Measurements from ENCODE around the gene ZNF503. TPM values are rescaled to one million over a fixed set of nuclear protein-coding genes. Genes with fewer than 3 reads are reported as not detected.

The ZNF503 gene
- total and polyA plus RNA-seq, 2 of the 8 experiments (the other 6 are each of a cell fraction or from before 2014, with no cell fraction given) = 0.03 to 0.13 TPM

GRCh38 chr10:75431180-75432111 lies 29.9 kb upstream of the ZNF503 start, which contains the start of gene LRMDA:
TSS of gene LRMDA (plus strand) at chr10:75431624.
- H3K23me2 ChIP-seq (ENCODE audit: low read depth, low read length) = peaks cover 4% of the 10 kb centered on the region; the same call in 1 of the 2 replicates
- CTCF ChIA-PET (ENCODE audit: partially characterized antibody) = interaction anchor here (0.9 to 2.8 kb wide), 4 partner anchors 14 to 605 kb away, joined by 3 to 14 read pairs (median 6); no protein-coding TSS in a partner anchor
- DNase-seq (ENCODE audit: low read depth in 1 of 2, low spot score in 2 of 2) (peak in 1 of 2 experiments; percentile 61), FAIRE-seq (no peak)
- H4K8ac ChIP-seq (ENCODE audit: extremely low read depth, insufficient read depth, low read length) = no peak within 1 kb of the TSS
- no peak within 1 kb of the TSS for H2BK120ac ChIP-seq (replicated peaks; ENCODE audit: low read depth, low read length)
- H3K4me3 ChIP-seq (ENCODE audit: extremely low read depth in 1 of 4, insufficient read depth in 2 of 4, low read depth in 3 of 4, low read length in 4 of 4) = peak within 1 kb of the TSS; percentile 22 to 57 (median 33); a peak in 7 of 8 replicates
- H2AK5ac ChIP-seq (ENCODE audit: low read depth, low read length) = 0 out of 2 replicates have a peak within 1 kb of the TSS, but pooled peaks have one; percentile 19
- H3K4me1 ChIP-seq (replicated peaks in 1 of 4; ENCODE audit: control insufficient read depth in 3 of 4, insufficient read depth in 4 of 4, low read length in 3 of 4) = peaks cover 5 to 13% (median 8%) of the 10 kb centered on the region in 4 experiments
- H3K36me3 ChIP-seq (ENCODE audit: control insufficient read depth in 2 of 4, insufficient read depth in 4 of 4, low read length in 3 of 4) = no peaks in the 10 kb centered on the region
- H3K27me3 ChIP-seq (replicated peaks in 1 of 4; ENCODE audit: control insufficient read depth in 3 of 4, extremely low read depth in 1 of 4, insufficient read depth in 3 of 4, low read length in 3 of 4) = peaks cover 51 to 88% (median 81%) of the 10 kb centered on the region in 4 experiments
- H2AFZ ChIP-seq (ENCODE audit: low read length) = no peak within 1 kb of the TSS
- H3K56ac ChIP-seq (replicated peaks; ENCODE audit: insufficient read length, low read depth, low read length) = no peak within 1 kb of the TSS
- peak; percentile 9 for TF ChIP-seq RNF2 (IDR thresholded peaks at IDR 0.05; ENCODE audit: borderline replicate concordance, low read depth, low read length, missing control alignments, poor library complexity, severe bottlenecking)
- TF ChIP-seq SUZ12 (IDR thresholded peaks at IDR 0.05; ENCODE audit: low read length) = peak; percentile 79
- peak; percentile 58 for TF ChIP-seq CEBPB (IDR thresholded peaks at IDR 0.05; ENCODE audit: low read depth, low read length)
- no peak for TF ChIP-seq ASH2L (IDR thresholded peaks at IDR 0.05; ENCODE audit: low read length)
- TF ChIP-seq FOSL1 (IDR thresholded peaks at IDR 0.05; ENCODE audit: insufficient read depth, low read depth, low read length) = no peak
- peak; percentile 79 for TF ChIP-seq EZH2 (IDR thresholded peaks at IDR 0.05; ENCODE audit: low read depth, low read length, severe bottlenecking)
- H3K18ac ChIP-seq (ENCODE audit: extremely low read depth, low read length) = no peak within 1 kb of the TSS
- no peak within 1 kb of the TSS for H2BK15ac ChIP-seq (ENCODE audit: low read length)
- H4K5ac ChIP-seq (ENCODE audit: insufficient read length, low read depth, low read length) = no peak within 1 kb of the TSS
- H2BK5ac ChIP-seq (ENCODE audit: low read depth, low read length) = no peak within 1 kb of the TSS
- no peak within 1 kb of the TSS for H3K23ac ChIP-seq (ENCODE audit: insufficient read length)
- POLR2A ChIA-PET (ENCODE audit: partially characterized antibody) = interaction anchor here (0.8 kb wide), 1 partner anchor 10 kb away, joined by 3 read pairs; no protein-coding TSS in a partner anchor
- H3K4ac ChIP-seq (replicated peaks; ENCODE audit: insufficient read length, low read depth, low read length) = no peak within 1 kb of the TSS
- H3K79me1 ChIP-seq (ENCODE audit: low read depth, low read length) = no peaks in the 10 kb centered on the region
- WGBS, 2 experiments (ENCODE audit: extremely low coverage in 1 of 2, insufficient coverage in 1 of 2, insufficient read length in 1 of 2, insufficient replicate concordance in 2 of 2, low coverage in 1 of 2, low lambda C conversion rate in 2 of 2, missing lambda C conversion rate in 1 of 2) = 5% methylated on average over 48 of the region's 82 CpGs; no CpG with 5 or more reads in 1 of the 2 experiments
- H3K27ac ChIP-seq (ENCODE audit: low read depth, low read length) = no peak within 1 kb of the TSS
- no peak within 1 kb of the TSS for H2BK12ac ChIP-seq (ENCODE audit: low read depth, low read length)
- no peak within 1 kb of the TSS for H4K91ac ChIP-seq (replicated peaks; ENCODE audit: insufficient read length, low read length)
- H3K4me2 ChIP-seq (ENCODE audit: insufficient read depth in 1 of 2, low read depth in 2 of 2, low read length in 2 of 2) = peak within 1 kb of the TSS; percentile 46 to 80
- 0 out of 2 replicates have a peak within 1 kb of the TSS, but pooled peaks have one; percentile 10 for H2BK20ac ChIP-seq (ENCODE audit: low read length)
- H3K9ac ChIP-seq (replicated peaks in 1 of 4; ENCODE audit: extremely low read depth in 1 of 4, low read depth in 3 of 4, low read length in 3 of 4) = no peak within 1 kb of the TSS
- peaks cover 7% of the 10 kb centered on the region in 2 experiments for H4K20me1 ChIP-seq (replicated peaks in 1 of 2; ENCODE audit: control insufficient read depth in 1 of 2, insufficient read depth in 2 of 2, low read length in 2 of 2)
- H3K79me2 ChIP-seq (ENCODE audit: control insufficient read depth in 1 of 2, insufficient read depth in 2 of 2, low read length in 2 of 2) = no peaks in the 10 kb centered on the region
- no peak within 1 kb of the TSS for H3K14ac ChIP-seq (ENCODE audit: insufficient read length)
- H3K9me3 ChIP-seq (ENCODE audit: insufficient read depth in 2 of 2, low read depth in 1 of 2, low read length in 1 of 2) = no peaks in the 10 kb centered on the region
